ENCODE data around the gene ANKH.
"Not testable (repeated sequence)": the region's sequence is repeated elsewhere in the genome, so short reads cannot be mapped to it uniquely, and the experiment has no call there.

Gene ANKH

DNA sequence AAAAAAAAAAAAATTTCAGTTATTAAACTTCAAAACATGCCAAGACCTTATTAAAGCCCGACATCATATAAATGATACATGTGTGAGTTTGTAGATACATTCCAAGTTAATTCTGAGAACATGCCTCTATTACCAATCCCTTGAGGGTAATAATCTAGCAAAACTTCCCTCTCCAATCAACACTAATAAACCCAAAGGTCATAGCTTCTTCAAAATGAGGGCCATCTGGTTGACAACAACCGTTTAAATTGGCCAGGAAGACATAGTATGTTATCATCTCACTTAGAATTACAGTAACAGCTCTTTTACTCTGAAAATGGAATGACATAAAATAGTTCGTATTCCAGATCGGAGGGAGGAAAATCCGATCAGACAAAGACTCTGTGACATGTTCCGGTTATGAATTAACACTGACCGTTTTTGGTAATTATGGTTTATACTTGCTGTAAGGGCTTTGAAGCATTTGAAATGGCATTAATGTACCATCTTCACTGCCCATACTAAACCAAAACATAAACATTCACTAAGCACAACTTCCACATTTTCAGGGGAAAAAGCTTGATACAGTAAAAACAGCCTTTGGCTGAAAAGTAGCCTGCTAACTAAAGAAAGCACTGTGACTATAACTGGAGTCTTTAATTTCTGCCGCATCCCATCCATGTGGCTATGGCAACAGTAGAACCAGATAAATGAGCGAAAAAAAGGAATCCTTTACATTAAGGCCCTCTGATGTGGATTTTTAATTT is 50.3 kb downstream of the ANKH start:
- Histone ChIP-seq H3K36me3 (no peaks in the 10 kb centered on the region), H3K4me1 (no peaks in the 10 kb centered on the region), H3K4me3 (ENCODE audit: low read depth, low read length) (peak overlapping the region; percentile 14; the same call in 1 of the 2 replicates), H3K9me3 (no peaks in the 10 kb centered on the region), H3K27me3 (no peaks in the 10 kb centered on the region)
- DNase-seq: no peak
- TF ChIP-seq, protein P1, sequence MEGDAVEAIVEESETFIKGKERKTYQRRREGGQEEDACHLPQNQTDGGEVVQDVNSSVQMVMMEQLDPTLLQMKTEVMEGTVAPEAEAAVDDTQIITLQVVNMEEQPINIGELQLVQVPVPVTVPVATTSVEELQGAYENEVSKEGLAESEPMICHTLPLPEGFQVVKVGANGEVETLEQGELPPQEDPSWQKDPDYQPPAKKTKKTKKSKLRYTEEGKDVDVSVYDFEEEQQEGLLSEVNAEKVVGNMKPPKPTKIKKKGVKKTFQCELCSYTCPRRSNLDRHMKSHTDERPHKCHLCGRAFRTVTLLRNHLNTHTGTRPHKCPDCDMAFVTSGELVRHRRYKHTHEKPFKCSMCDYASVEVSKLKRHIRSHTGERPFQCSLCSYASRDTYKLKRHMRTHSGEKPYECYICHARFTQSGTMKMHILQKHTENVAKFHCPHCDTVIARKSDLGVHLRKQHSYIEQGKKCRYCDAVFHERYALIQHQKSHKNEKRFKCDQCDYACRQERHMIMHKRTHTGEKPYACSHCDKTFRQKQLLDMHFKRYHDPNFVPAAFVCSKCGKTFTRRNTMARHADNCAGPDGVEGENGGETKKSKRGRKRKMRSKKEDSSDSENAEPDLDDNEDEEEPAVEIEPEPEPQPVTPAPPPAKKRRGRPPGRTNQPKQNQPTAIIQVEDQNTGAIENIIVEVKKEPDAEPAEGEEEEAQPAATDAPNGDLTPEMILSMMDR (IDR thresholded peaks at IDR 0.05; ENCODE audit: low read depth, low read length): no peak

DNA sequence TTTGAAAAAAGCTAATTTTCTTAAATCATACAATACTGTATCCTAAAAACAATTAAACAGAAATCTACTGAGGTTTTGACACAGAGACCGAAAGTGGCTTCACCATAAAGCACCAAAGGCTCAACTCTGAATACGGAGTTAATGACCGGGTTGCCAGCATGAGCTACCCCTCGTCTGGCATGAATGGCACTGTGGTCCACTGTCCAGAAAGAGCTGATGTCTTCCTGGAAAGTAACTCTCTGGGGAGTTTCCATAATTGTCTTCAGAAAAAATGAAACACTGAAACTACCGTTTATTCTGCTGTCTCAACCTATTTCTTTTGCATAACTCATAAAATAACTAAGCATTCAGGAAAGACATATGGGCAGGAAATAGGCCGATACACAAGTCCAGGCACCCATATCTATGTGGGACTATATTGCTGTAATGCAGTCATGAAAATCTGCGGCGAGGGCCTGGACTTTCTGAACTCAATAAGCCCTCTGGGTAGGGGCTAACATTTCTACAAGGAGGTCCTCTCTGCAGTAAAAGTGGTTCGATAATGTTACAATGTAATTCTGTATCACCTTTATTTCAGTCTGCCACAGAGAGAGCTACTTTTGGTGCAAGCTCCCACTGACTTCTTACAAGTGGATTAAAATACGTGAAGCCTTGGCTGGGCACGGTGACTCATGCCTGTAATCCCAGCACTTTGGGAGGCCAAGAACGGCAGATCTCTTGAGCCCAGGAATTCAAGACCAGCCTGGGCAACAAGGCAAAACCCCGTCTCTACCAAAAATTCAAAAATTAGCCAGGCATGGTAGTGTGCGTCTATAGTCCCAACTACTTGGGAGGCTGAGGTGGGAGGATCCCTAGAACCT is 52.4 kb downstream of the ANKH start:
- Histone ChIP-seq H3K4me1 (no peaks in the 10 kb centered on the region), H3K9me3 (no peaks in the 10 kb centered on the region), H3K27me3 (no peaks in the 10 kb centered on the region), H3K36me3 (no peaks in the 10 kb centered on the region), H3K4me3 (ENCODE audit: low read depth, low read length) (no peak overlapping the region)
- DNase-seq: no peak
- TF ChIP-seq, protein P1 (IDR thresholded peaks at IDR 0.05; ENCODE audit: low read depth, low read length): no peak

DNA sequence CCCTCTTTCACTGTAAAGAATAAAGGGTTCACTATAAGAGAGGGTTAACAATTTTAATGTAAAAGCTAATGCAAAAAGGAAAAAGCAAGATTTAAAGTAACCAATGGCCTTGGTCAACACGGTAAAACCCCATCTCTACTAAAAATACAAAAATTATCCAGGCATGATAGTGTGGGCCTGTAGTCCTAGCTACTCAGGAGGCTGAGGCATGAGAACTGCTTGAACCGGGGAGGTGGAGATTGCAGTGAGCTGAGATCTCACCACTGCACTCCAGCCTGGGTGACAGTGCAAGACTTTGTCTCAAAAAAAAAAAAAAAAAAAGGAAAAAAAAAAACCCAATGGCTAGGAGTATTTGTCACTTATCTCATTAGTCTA is 53.8 kb downstream of the ANKH start:
- not testable (repeated sequence) for H3K36me3 ChIP-seq; H3K4me3 ChIP-seq (ENCODE audit: low read depth, low read length); H3K9me3 ChIP-seq; DNase-seq; H3K27me3 ChIP-seq; H3K4me1 ChIP-seq

DNA sequence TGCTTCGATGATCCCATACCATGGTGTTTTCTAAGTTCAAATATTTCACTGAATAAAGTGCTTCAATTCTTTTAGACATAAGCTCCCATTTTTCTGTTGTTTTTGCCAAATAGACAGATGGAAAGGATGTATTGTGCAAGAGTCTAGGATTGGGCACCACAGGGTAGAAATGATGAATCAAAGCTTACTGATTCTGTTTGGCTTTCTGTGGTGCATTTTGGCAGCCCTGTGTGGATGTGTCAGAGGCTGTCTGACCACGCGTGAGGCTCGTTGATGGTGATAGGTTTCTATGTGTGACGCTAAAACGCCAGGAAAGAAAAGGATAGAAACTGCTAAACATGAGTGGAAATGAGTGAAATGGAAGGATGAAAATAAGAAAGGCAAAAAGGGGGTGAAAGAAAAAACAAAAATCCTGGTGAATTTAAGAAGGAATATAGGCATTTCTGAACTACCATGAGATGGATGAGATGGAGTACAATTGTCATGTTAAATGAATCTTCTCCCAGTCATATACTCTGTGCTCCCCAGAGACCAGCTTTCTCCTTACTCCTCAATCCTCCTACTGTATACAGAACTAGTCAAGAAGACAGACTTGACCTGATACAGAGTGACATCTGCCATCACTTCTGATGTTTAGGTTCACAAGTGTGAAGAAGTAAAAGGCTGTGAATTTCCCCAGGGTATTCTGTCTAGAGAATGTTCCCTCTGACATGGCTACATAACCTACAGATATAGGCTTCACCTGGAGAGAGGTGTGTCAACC is 54.4 kb downstream of the ANKH start:
- Histone ChIP-seq H3K27me3 (no peaks in the 10 kb centered on the region), H3K9me3 (no peaks in the 10 kb centered on the region), H3K4me1 (no peaks in the 10 kb centered on the region), H3K4me3 (ENCODE audit: low read depth, low read length) (no peak overlapping the region), H3K36me3 (no peaks in the 10 kb centered on the region; the same call in 1 of the 2 replicates)
- TF ChIP-seq, protein P1 (IDR thresholded peaks at IDR 0.05; ENCODE audit: low read depth, low read length): no peak
- no peak for DNase-seq

DNA sequence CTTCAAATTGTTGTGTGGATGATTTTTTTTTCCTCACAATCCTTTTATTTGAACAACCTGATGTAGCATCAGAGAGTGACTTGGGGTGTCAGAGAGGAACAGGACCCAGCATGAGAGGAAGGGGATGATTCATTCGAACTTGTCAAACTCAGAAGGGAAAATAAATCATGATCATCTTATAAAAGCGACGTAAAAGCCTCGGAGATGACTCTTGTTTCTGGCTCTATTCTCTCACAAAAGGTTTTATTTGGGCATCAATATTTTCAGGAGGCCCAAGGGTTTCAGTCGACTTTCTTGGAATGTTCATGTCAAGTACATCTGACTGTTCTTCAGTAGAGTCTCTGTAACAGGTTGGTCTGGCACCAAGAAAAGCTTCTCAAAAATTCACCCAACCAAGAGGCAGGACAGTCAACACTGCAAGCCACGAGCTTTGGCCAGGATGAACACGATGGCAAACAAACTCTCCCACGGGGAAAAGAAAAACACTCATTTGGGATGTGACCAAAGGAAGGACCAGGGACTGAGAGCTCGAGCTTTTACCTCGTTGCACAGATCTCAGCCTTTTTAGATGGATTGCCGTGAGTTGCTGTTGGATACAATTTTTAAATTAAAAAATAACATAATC is 55.1 kb downstream of the ANKH start:
- TF ChIP-seq, protein P1 (IDR thresholded peaks at IDR 0.05; ENCODE audit: low read depth, low read length): no peak
- DNase-seq: no peak
- no peaks in the 10 kb centered on the region for H3K27me3 ChIP-seq

DNA sequence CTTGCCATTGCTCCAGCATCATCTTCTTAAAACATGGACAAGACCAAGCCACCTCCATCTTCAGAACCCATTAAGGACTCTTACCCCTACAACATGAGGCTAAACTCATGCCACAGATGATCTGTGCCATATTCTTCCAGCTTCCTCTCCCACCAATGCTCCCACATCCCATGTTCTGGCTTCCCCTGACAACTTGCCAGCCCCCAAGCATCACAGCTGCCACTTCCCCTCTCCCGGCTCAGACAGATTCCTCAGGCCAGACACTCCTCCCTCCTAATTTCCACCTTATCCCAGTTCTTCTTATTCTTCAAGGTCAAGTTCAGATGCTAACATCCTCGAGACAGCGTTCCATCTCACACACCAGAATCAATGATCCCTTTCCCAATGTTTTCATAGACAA is 57.8 kb downstream of the ANKH start:
- Histone ChIP-seq H3K4me1 (no peaks in the 10 kb centered on the region), H3K36me3 (no peaks in the 10 kb centered on the region; the same call in 1 of the 2 replicates), H3K9me3 (no peaks in the 10 kb centered on the region), H3K27me3 (no peaks in the 10 kb centered on the region), H3K4me3 (ENCODE audit: low read depth, low read length) (no peak overlapping the region)
- no peak for DNase-seq
- TF ChIP-seq, protein P1 (IDR thresholded peaks at IDR 0.05; ENCODE audit: low read depth, low read length): no peak

More for the DNA sequence above, 55.1 kb downstream of the ANKH start:
- H3K36me3 ChIP-seq: no peaks in the 10 kb centered on the region; the same call in 1 of the 2 replicates
- no peak overlapping the region for H3K4me3 ChIP-seq (ENCODE audit: low read depth, low read length)
- no peaks in the 10 kb centered on the region for H3K4me1 ChIP-seq
- H3K9me3 ChIP-seq: no peaks in the 10 kb centered on the region
